Measurements from ENCODE around the gene ACBD4.
A peak's percentile ranks its signal among the peaks of the same experiment; 100 is the strongest.

Gene ACBD4

GRCh38 chr17:45135978-45136791, 698 bp downstream of the ACBD4 start:
- DNase-seq (ENCODE audit: low read depth): no peak
- TF ChIP-seq CTCF (conservative IDR thresholded peaks at IDR 0.05; ENCODE audit: control insufficient read depth, insufficient read depth, low read depth, low read length): no peak
- peak overlapping the region; percentile 72 for H3K4me3 ChIP-seq (ENCODE audit: control insufficient read depth, low read depth, low read length)

GRCh38 chr17:45136846-45137560, 1.5 kb downstream of the ACBD4 start:
- no peak overlapping the region for H3K4me3 ChIP-seq (ENCODE audit: control insufficient read depth, low read depth, low read length)
- no peak for TF ChIP-seq CTCF (conservative IDR thresholded peaks at IDR 0.05; ENCODE audit: control insufficient read depth, insufficient read depth, low read depth, low read length)
- no peak for DNase-seq (ENCODE audit: low read depth)

GRCh38 chr17:45137561-45138305, 2.2 kb downstream of the ACBD4 start:
- no peak for TF ChIP-seq CTCF (conservative IDR thresholded peaks at IDR 0.05; ENCODE audit: control insufficient read depth, insufficient read depth, low read depth, low read length)
- no peak for DNase-seq (ENCODE audit: low read depth)
- no peak overlapping the region for H3K4me3 ChIP-seq (ENCODE audit: control insufficient read depth, low read depth, low read length)

- TF ChIP-seq CTCF (conservative IDR thresholded peaks at IDR 0.05; ENCODE audit: control insufficient read depth, insufficient read depth, low read depth, low read length): no peak
- H3K4me3 ChIP-seq (ENCODE audit: control insufficient read depth, low read depth, low read length): no peak overlapping the region
- DNase-seq (ENCODE audit: low read depth): no peak
Observed at GRCh38 chr17:45138911-45139532, 3.5 kb downstream of the ACBD4 start.

- H3K4me3 ChIP-seq (ENCODE audit: control insufficient read depth, low read depth, low read length): no peak overlapping the region
- TF ChIP-seq CTCF (conservative IDR thresholded peaks at IDR 0.05; ENCODE audit: control insufficient read depth, insufficient read depth, low read depth, low read length): no peak
- DNase-seq (ENCODE audit: low read depth): no peak
Observed at GRCh38 chr17:45139533-45139920, 4.0 kb downstream of the ACBD4 start.

GRCh38 chr17:45143094-45143670, 7.7 kb downstream of the ACBD4 start:
- TF ChIP-seq CTCF (conservative IDR thresholded peaks at IDR 0.05; ENCODE audit: control insufficient read depth, insufficient read depth, low read depth, low read length): no peak
- DNase-seq (ENCODE audit: low read depth): no peak
- H3K4me3 ChIP-seq (ENCODE audit: control insufficient read depth, low read depth, low read length): no peak overlapping the region
